A673 (cell line): Measurements from ENCODE around the gene CACNG4. TPM values are rescaled to one million over a fixed set of nuclear protein-coding genes. Genes with fewer than 3 reads are reported as not detected.

Experiments
- BruUV-seq: library from RNA; stranded (reverse); fragments of 400-500 nt; replicated peaks from 2 replicates; lab custom pipeline; 2021; lab: Mats Ljungman, UMichigan
- CTCF ChIA-PET: fragments of 300-600 bp; sonication (Branson Sonifier 250); formaldehyde crosslinking; loops from one replicate; lab custom pipeline; 2022; ENCODE audit warnings: antibody characterized with exemption; lab: Charles Lee
- POLR2A ChIA-PET: fragments of 300-600 bp; sonication (Branson Sonifier 250); formaldehyde crosslinking; loops from one replicate; lab custom pipeline; 2022; ENCODE audit warnings: antibody characterized with exemption; ENCODE audit not compliant: low non-redundant PET; lab: Charles Lee
- DNase-seq: peaks from one replicate; pipeline ENCODE4 v3.0.0-alpha.2; 2015; ENCODE audit warnings: low spot score
- H3K27ac ChIP-seq: fragments of 200-600 bp; sonication (generic); 2 replicates; pipeline ENCODE4 v1.5.1; 2016; ENCODE audit warnings: mixed run types, low read depth, mild to moderate bottlenecking, mixed read lengths, antibody characterized with exemption, low read length; ENCODE audit not compliant: poor library complexity, severe bottlenecking
- H3K27me3 ChIP-seq: fragments of 200-600 bp; sonication (generic); replicated peaks from 2 replicates; pipeline ENCODE4 v1.6.1; 2017; ENCODE audit warnings: mixed run types, low read depth, mild to moderate bottlenecking, mixed read lengths, antibody characterized with exemption, low read length; ENCODE audit not compliant: insufficient read depth, poor library complexity
- H3K36me3 ChIP-seq: fragments of 200-600 bp; sonication (generic); 2 replicates; pipeline ENCODE4 v1.6.1; 2016; ENCODE audit warnings: mixed run types, mild to moderate bottlenecking, mixed read lengths, antibody characterized with exemption, low read length; ENCODE audit not compliant: insufficient read depth, poor library complexity, severe bottlenecking
- H3K4me1 ChIP-seq: fragments of 200-600 bp; sonication (generic); 2 replicates; pipeline ENCODE4 v1.6.1; 2017; ENCODE audit warnings: mixed run types, mild to moderate bottlenecking, mixed read lengths, antibody characterized with exemption, low read length; ENCODE audit not compliant: insufficient read depth, poor library complexity, severe bottlenecking
- H3K4me3 ChIP-seq: fragments of 200-600 bp; sonication (generic); 2 replicates; pipeline ENCODE4 v1.5.1; 2016; ENCODE audit warnings: low read depth, mixed run types, mild to moderate bottlenecking, mixed read lengths, low read length; ENCODE audit not compliant: poor library complexity, severe bottlenecking
- H3K9me3 ChIP-seq: fragments of 200-600 bp; sonication (generic); 2 replicates; pipeline ENCODE4 v1.6.1; 2016; ENCODE audit warnings: mixed run types, low read depth, mild to moderate bottlenecking, mixed read lengths, antibody characterized with exemption, low read length; ENCODE audit not compliant: poor library complexity, severe bottlenecking
- EZH2 ChIP-seq: fragments of 200-600 bp; sonication (generic); IDR thresholded peaks from 2 replicates; pipeline ENCODE4 v1.6.1; 2017; ENCODE audit warnings: borderline replicate concordance, low read depth, mild to moderate bottlenecking, mixed read lengths, antibody characterized with exemption, low read length; ENCODE audit not compliant: poor library complexity, severe bottlenecking
- intact Hi-C: fragments of 100-400 bp; cut with micrococcal nuclease; formaldehyde crosslinking; loops from one replicate; pipeline ENCODE4 v1.10.0; 2022; ENCODE audit not compliant: unreplicated experiment
- total RNA-seq: library from RNA; stranded (reverse); gene quantifications from 2 replicates; pipeline ENCODE4 v1.2.3, GENCODE V29; 2021
- TF ChIP-seq, protein P1 (sequence below): fragments of 300-800, 200-600 bp; sonication (generic); conservative IDR thresholded peaks from 2 replicates; pipeline ENCODE4 v1.5.1; 2017; ENCODE audit warnings: low read depth, mild to moderate bottlenecking, antibody characterized with exemption, low read length, moderate library complexity, mixed read lengths

CACNG4 gene
- total RNA-seq, 1 experiment from 2014 or later: 9.7 TPM

DNA sequence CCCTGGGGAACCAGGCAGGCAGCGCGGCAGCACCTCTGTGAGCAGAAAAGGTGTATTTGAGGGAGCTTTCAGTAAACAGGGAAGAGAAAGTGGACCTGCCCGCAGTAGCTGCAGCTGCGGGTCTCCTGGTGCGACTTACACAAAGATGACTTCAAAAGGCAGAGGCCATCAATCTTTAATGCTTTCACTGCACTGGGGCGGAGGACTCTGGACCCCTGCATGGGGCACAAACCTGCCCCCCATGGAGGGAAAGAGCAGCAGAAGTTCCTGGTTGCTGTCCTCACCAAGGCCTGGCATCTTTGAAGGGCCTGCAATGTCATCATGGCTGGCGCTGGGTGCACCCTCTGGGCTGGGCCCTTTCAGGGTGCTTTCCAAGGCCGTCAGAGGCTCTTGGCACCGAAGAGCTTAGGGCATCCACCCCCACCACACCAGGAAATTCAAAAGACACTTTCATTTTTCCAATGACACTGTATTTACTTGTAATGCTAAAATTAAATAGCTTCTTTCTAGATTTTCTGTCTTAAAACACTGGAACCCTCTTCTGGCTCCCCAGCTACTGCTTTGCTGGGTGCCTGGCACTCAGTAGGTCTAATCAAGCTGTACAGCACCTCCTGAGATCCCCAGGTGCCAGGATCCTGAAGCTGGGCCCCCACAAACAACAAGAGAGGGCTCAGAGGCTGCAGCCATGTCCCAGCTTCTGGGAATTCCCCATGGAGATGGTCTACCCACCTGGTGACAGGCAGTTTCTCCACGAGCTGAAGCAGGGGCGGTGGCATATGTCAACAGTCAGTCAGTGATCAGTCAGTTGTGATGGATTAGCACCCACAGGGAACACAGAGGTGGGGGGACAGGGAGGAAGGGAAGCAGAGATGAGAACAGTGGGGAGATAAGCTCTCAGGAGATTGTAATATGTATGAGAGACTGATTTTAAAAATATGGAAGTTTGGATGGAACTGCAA lies 77.7 kb downstream of the CACNG4 start:
- ChIA-PET CTCF (interaction anchor here (0.6 kb wide), 1 partner anchor 315 kb away, joined by 3 read pairs; no protein-coding TSS in a partner anchor), POLR2A (no interaction called here)
- Histone ChIP-seq H3K27ac (no peak overlapping the region), H3K4me1 (no peaks in the 10 kb centered on the region), H3K36me3 (no peaks in the 10 kb centered on the region), H3K9me3 (no peaks in the 10 kb centered on the region), H3K4me3 (no peak overlapping the region), H3K27me3 (no peaks in the 10 kb centered on the region)
- no peak for DNase-seq
- no TSS peak for BruUV-seq
- intact Hi-C loops: no loop called here
- TF ChIP-seq EZH2: no peak
- TF ChIP-seq, protein P1, sequence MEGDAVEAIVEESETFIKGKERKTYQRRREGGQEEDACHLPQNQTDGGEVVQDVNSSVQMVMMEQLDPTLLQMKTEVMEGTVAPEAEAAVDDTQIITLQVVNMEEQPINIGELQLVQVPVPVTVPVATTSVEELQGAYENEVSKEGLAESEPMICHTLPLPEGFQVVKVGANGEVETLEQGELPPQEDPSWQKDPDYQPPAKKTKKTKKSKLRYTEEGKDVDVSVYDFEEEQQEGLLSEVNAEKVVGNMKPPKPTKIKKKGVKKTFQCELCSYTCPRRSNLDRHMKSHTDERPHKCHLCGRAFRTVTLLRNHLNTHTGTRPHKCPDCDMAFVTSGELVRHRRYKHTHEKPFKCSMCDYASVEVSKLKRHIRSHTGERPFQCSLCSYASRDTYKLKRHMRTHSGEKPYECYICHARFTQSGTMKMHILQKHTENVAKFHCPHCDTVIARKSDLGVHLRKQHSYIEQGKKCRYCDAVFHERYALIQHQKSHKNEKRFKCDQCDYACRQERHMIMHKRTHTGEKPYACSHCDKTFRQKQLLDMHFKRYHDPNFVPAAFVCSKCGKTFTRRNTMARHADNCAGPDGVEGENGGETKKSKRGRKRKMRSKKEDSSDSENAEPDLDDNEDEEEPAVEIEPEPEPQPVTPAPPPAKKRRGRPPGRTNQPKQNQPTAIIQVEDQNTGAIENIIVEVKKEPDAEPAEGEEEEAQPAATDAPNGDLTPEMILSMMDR: no peak

DNA sequence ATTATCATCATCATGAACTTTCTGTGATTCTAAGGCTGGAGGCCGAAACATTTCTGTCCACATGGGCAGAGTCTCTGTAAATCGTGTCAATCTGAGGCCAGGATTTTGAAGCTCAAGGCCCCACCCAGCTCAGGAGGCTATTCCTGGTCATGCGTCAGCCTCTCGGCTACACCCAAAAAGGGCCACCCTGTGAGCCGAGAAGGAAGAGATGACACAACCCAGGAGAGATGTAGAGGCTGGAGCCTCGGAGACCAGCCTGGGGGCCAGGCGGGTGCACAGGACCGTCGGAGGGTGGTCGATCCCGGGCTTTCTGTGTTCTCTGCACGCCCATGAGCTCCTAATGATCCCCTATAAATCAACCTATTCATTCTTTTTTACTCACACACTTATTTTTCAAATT lies 78.8 kb downstream of the CACNG4 start:
- no peaks in the 10 kb centered on the region for H3K36me3 ChIP-seq
- intact Hi-C loops: no loop called here
- no peaks in the 10 kb centered on the region for H3K27me3 ChIP-seq
- BruUV-seq: no TSS peak
- DNase-seq: no peak
- CTCF ChIA-PET: no interaction called here
- no peak overlapping the region for H3K4me3 ChIP-seq
- no peak for TF ChIP-seq EZH2
- TF ChIP-seq, protein P1: no peak
- H3K27ac ChIP-seq: no peak overlapping the region
- POLR2A ChIA-PET: no interaction called here
- peaks cover 6% of the 10 kb centered on the region for H3K9me3 ChIP-seq
- no peaks in the 10 kb centered on the region for H3K4me1 ChIP-seq

DNA sequence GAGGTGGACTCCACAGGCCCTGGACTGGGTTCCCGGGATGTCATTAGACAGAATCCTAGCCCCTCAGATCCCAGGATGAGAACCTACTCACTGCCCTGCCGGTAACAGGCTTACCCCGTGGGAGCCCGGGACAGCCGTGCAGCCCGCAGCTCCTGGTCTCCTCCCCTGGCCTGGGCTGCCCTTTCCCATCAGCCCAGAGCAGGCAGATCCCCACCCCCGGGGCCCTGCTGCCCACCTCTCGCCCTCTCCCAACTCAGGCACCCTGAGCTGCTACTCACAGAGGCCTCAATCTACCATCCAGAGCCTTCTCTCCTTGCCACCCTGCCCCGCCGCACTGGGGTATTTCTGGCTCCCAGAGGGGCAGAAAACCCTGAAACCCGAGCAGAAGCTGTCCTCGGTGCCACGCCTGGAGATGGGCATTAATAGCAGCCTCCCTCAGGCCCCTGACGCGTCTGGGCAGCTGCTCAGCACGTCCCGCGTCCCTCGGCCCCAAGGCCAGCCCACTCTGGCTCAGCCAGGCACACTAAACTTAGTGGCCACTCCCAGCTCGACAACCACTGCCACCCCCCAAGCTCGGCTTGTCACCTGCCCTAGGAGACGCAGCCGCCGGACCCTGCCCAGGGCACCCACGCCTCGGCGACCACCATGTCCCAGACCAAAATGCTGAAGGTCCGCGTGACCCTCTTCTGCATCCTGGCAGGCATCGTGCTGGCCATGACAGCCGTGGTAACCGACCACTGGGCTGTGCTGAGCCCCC lies 79.7 kb downstream of the CACNG4 start, which contains the start of gene CACNG1:
Gene CACNG1 (plus strand): TSS at position 539 of the 757 bp plus-strand sequence. CDS start 107 bp downstream, at position 646.
- CTCF ChIA-PET: no interaction called here

More for the DNA sequence above, 79.7 kb downstream of the CACNG4 start, which contains the start of gene CACNG1:
- peaks cover 15% of the 10 kb centered on the region for H3K9me3 ChIP-seq
- no peak for DNase-seq
- TF ChIP-seq EZH2: no peak
- TF ChIP-seq, protein P1: no peak
- no peaks in the 10 kb centered on the region for H3K27me3 ChIP-seq
- H3K4me1 ChIP-seq: no peaks in the 10 kb centered on the region
- intact Hi-C loops: no loop called here
- no peak within 1 kb of the TSS for H3K27ac ChIP-seq
- BruUV-seq: no TSS peak
- no peak within 1 kb of the TSS for H3K4me3 ChIP-seq
- H3K36me3 ChIP-seq: no peaks in the 10 kb centered on the region
- POLR2A ChIA-PET: no interaction called here
